ENCODE data around the gene GAB2.

GAB2 gene

GRCh38 chr11:78340530-78340929, 77.1 kb downstream of the GAB2 start:
- DNase-seq (ENCODE audit: low read depth): no peak

GRCh38 chr11:78339945-78340344, 77.7 kb downstream of the GAB2 start:
- no peak for DNase-seq (ENCODE audit: low read depth)

GRCh38 chr11:78339483-78339882, 78.1 kb downstream of the GAB2 start:
- no peak for DNase-seq (ENCODE audit: low read depth)

GRCh38 chr11:78338702-78339101, 78.9 kb downstream of the GAB2 start:
- no peak for DNase-seq (ENCODE audit: low read depth)

- DNase-seq (ENCODE audit: low read depth): no peak
Observed at GRCh38 chr11:78338138-78338537, 79.5 kb downstream of the GAB2 start.

- no peak for DNase-seq (ENCODE audit: low read depth)
Observed at GRCh38 chr11:78337554-78337924, 80.1 kb downstream of the GAB2 start.

- no peak for DNase-seq (ENCODE audit: low read depth)
Observed at GRCh38 chr11:78336877-78337553, 80.6 kb downstream of the GAB2 start.

GRCh38 chr11:78334109-78334508, 83.5 kb downstream of the GAB2 start:
- DNase-seq (ENCODE audit: low read depth): no peak

GRCh38 chr11:78332872-78333271, 84.7 kb downstream of the GAB2 start:
- no peak for DNase-seq (ENCODE audit: low read depth)

- DNase-seq (ENCODE audit: low read depth): no peak
Observed at GRCh38 chr11:78332174-78332866, 85.3 kb downstream of the GAB2 start.

GRCh38 chr11:78331711-78332110, 85.9 kb downstream of the GAB2 start:
- DNase-seq (ENCODE audit: low read depth): no peak

- no peak for DNase-seq (ENCODE audit: low read depth)
Observed at GRCh38 chr11:78330361-78330760, 87.3 kb downstream of the GAB2 start.

GRCh38 chr11:78327945-78328344, 89.7 kb downstream of the GAB2 start:
- no peak for DNase-seq (ENCODE audit: low read depth)

- DNase-seq (ENCODE audit: low read depth): no peak
Observed at GRCh38 chr11:78325274-78325781, 92.3 kb downstream of the GAB2 start.

- DNase-seq (ENCODE audit: low read depth): no peak
Observed at GRCh38 chr11:78323363-78323762, 94.3 kb downstream of the GAB2 start.

GRCh38 chr11:78319453-78319955, 98.1 kb downstream of the GAB2 start:
- no peak for DNase-seq (ENCODE audit: low read depth)

GRCh38 chr11:78318321-78319114, 99.1 kb downstream of the GAB2 start:
- no peak for DNase-seq (ENCODE audit: low read depth)

- no peak for DNase-seq (ENCODE audit: low read depth)
Observed at GRCh38 chr11:78315724-78316123, 101.9 kb downstream of the GAB2 start.

- no peak for DNase-seq (ENCODE audit: low read depth)
Observed at GRCh38 chr11:78314762-78315161, 102.9 kb downstream of the GAB2 start.

- DNase-seq (ENCODE audit: low read depth): no peak
Observed at GRCh38 chr11:78313898-78314297, 103.7 kb downstream of the GAB2 start.

GRCh38 chr11:78313181-78313795, 104.3 kb downstream of the GAB2 start:
- DNase-seq (ENCODE audit: low read depth): no peak

GRCh38 chr11:78312712-78313111, 104.9 kb downstream of the GAB2 start:
- no peak for DNase-seq (ENCODE audit: low read depth)

All from stimulated activated CD8-positive, alpha-beta memory T cell treated with anti-CD3 and anti-CD28 coated beads, Interleukin-15, amount 100 ng/mL, for 1 hour (primary cell).